GM12801 (cell line): Measurements from ENCODE around the gene PEX14.

Experiments
- TF ChIP-seq, protein P1 (sequence below): IDR thresholded peaks from one replicate; pipeline ENCODE4 v1.5.1; 2011; ENCODE audit warnings: control low read depth; ENCODE audit not compliant: insufficient read length; ENCODE audit errors: extremely low read depth

PEX14 gene

DNA sequence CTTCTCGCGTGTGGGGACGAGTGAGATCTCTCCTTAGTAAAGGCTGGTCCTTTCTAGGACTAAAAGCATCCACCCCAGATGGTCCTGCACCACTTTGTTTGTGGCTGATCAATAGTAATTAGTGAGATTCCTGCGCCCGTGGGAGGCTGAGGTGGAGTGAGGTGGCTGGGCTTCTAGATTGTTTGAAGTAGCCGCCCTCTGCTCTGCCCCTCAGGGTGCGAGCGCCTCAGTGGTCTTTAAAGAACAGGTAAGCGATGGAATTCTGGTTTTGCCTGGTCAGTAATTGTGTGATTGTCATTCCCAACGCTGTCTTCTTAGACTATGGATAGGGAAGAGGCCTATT is 20.7 kb downstream of the PEX14 start:
- TF ChIP-seq, protein P1, sequence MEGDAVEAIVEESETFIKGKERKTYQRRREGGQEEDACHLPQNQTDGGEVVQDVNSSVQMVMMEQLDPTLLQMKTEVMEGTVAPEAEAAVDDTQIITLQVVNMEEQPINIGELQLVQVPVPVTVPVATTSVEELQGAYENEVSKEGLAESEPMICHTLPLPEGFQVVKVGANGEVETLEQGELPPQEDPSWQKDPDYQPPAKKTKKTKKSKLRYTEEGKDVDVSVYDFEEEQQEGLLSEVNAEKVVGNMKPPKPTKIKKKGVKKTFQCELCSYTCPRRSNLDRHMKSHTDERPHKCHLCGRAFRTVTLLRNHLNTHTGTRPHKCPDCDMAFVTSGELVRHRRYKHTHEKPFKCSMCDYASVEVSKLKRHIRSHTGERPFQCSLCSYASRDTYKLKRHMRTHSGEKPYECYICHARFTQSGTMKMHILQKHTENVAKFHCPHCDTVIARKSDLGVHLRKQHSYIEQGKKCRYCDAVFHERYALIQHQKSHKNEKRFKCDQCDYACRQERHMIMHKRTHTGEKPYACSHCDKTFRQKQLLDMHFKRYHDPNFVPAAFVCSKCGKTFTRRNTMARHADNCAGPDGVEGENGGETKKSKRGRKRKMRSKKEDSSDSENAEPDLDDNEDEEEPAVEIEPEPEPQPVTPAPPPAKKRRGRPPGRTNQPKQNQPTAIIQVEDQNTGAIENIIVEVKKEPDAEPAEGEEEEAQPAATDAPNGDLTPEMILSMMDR: no peak

DNA sequence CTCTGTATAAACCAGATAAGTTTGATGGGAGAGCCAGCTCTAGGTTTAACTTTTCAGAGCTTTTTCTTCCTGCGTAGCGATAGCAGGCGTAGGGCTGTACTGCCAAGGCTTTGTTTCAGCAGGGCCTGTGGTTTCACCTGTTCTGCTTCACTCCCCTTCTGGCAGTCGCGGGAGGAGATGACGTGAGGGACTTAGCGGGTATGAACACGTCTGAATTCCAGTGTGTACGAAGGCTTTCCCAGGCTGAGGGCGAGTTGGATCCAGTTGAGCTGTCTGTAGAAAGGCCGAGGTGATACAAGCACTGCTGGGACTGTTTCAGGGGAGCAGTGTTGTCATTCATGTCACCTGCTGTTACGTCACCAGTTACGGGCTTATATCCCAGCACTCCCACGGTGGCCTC is 21.2 kb downstream of the PEX14 start:
- TF ChIP-seq, protein P1: no peak

DNA sequence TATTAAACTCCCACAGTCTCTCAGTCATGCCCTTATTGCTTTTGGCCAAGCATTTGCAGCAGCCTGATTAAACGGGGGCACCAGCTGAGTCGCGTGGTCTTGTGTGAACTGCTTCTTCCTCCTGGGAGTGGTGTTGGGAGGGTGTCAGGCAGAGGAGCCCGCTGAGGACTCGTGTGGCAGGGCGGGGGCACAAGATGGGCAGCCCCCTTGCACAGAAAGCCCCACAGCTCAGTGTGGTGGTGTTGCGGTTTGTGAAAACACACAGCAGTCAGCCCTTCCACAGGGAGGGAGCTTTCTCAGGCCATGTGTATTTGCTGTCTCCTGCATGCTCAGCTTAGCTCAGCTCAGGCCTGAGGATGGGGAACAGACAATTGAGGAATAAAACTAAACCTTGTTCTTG is 22.4 kb downstream of the PEX14 start:
- TF ChIP-seq, protein P1: no peak

DNA sequence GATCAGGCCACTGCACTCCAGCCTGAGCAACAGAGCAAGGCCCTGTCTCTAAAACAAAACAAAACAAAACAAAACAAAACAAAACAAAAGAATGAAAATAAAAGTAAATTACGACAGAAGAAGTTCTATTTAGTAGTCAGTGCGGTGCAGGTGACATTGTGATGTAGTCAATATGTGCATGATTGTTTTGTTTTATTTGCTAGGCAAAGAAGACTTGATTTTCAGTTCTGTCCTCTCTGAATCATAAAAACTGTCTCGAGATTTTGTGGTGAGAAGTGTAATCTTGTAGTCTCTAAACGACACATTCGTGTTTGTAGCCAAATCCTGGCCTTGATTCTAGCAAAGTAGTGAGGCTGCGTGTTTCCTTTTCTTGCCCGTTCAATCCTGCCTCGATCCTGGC is 23.5 kb downstream of the PEX14 start:
- TF ChIP-seq, protein P1: no peak

DNA sequence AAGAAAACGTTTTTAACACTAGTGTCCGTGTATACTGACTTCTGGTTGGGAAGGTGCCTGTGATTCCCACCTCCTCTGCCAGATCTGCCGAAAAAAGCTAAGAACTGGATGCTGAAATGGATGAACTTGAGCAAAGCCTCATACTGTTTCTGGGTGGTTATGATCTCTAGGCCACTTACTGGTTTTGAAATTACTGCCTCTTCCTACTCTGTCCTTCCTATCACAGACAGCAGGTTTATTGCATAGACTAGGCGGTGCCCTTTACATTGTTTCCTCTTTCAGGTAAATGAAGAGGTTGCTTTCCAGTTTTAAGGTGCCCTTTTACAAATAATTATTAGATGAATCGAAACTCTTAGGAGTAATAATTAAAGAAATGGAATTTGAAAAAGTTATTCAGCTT is 27.5 kb downstream of the PEX14 start:
- TF ChIP-seq, protein P1: no peak

DNA sequence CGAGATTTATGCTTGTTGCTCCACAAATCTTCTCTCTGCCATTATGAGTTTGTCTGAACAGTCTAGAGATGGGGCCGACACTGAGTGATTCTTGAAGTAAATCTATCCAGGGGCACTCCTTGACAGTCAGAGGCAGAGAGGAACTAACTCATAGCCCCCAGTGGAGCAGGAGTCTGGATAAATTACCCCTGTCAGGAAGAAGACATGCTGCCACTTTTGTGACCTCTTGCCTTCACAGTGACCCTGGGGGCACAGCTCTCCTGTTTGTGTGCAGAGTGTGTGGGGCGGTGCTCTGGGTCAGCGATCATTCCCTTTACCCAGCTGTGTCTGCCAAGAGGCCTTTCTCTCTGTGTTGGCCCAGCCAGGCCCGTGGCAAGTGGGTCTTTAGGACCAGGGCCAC is 29.5 kb downstream of the PEX14 start:
- TF ChIP-seq, protein P1: no peak

DNA sequence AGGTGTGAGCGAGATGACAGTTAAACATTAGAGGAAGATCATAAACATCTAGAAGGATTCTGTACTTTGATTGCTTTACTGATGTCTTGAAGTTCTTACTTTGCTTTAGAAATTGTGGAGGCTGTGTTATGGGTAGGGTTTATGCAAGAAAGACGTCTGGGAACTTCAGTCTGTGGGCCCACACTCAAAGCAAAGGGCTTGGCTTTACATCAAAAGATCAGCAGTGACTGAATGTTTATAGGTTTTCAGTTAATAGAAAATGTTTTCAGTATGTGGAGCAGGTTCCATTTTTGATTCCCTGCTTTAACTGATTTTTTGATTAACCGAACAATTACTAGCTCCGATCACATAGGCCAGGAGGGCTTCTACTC is 31.9 kb downstream of the PEX14 start:
- TF ChIP-seq, protein P1: no peak

DNA sequence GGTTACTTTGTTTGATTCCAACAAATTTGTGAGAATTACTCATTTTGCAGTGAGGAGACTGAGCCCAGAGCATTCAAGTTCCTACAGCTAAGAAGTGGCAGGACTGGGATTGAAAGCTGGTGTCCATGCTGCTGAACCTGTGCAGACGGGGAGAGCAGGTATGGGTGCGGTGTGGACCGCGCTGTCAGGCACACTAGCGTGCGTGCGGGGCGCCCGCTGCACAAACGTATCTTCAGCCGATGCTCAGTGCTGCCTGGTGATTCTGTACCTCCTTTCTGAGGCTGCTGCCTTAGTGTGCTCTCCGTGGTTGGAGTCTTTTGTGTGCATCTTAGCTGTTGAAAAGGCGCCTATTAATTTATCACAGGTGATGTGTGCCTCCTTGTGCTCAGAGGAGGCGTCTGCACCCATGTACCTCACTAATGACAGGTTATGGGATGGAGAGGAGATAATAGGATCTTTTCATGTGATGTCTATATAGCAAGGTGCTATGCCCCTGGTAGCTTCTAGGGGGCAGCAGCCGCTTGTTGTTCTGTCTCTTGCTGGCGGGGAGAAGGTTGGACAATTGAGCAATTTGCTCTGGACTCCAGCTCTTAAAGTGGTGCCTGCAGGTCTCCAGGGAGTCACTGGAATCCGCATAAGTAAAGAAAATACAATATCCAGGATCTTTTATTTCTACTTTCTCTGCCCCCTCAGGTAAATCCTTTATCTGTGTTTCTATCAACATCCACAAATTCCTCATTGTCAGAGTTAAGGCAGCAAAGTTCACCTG is 32.5 kb downstream of the PEX14 start:
- TF ChIP-seq, protein P1: no peak
